Caco-2 (cell line): ENCODE data around the gene OTUD1. TPM values are rescaled to one million over a fixed set of nuclear protein-coding genes. Genes with fewer than 3 reads are reported as not detected.

Source experiments
- BruUV-seq: library from RNA; stranded (reverse); fragments of 400-500 nt; replicated peaks from 2 replicates; lab custom pipeline; 2021; lab: Mats Ljungman, UMichigan
- CTCF ChIA-PET: fragments of 300-600 bp; sonication (Branson Sonifier 250); formaldehyde crosslinking; loops from one replicate; lab custom pipeline; 2022; ENCODE audit warnings: antibody characterized with exemption; lab: Charles Lee
- POLR2A ChIA-PET: fragments of 300-600 bp; sonication (Branson Sonifier 250); formaldehyde crosslinking; loops from one replicate; lab custom pipeline; 2022; ENCODE audit warnings: antibody characterized with exemption; lab: Charles Lee
- DNase-seq, 2 experiments: peaks; one replicate each; pipeline versions ENCODE4 v3.0.0 to v3.0.0-alpha.2; 2020 to 2022
- H3K27me3 ChIP-seq: replicated peaks from 2 replicates; pipeline ENCODE4 v1.6.0; 2011; ENCODE audit warnings: low read length; ENCODE audit not compliant: control insufficient read depth, insufficient read depth
- H3K36me3 ChIP-seq: 2 replicates; pipeline ENCODE4 v1.5.1; 2011; ENCODE audit warnings: low read length; ENCODE audit not compliant: control insufficient read depth, insufficient read depth
- H3K4me1 ChIP-seq: fragments of 250-450 bp; sonication (Bioruptor Pico); 2 replicates; pipeline ENCODE4 v1.5.1; 2020; ENCODE audit warnings: mild to moderate bottlenecking
- H3K4me3 ChIP-seq: 2 replicates; pipeline ENCODE4 v1.5.1; 2011; ENCODE audit warnings: low read depth, mild to moderate bottlenecking, control low read depth, low read length
- H3K9me3 ChIP-seq: fragments of 250-450 bp; sonication (Bioruptor Pico); 2 replicates; pipeline ENCODE4 v1.5.1; 2020; ENCODE audit warnings: mild to moderate bottlenecking, moderate library complexity
- H3K27ac Mint-ChIP-seq: one replicate; pipeline ENCODE4 v1.8.0; 2022; ENCODE audit warnings: mixed read lengths; ENCODE audit not compliant: unreplicated experiment
- H3K27me3 Mint-ChIP-seq: one replicate; pipeline ENCODE4 v1.8.0; 2022; ENCODE audit warnings: mixed read lengths; ENCODE audit not compliant: insufficient read depth, unreplicated experiment
- H3K36me3 Mint-ChIP-seq: one replicate; pipeline ENCODE4 v1.8.0; 2022; ENCODE audit warnings: mild to moderate bottlenecking, mixed read lengths; ENCODE audit not compliant: insufficient read depth, unreplicated experiment
- H3K4me1 Mint-ChIP-seq: one replicate; pipeline ENCODE4 v1.8.0; 2022; ENCODE audit warnings: low read depth, mixed read lengths; ENCODE audit not compliant: unreplicated experiment
- H3K4me3 Mint-ChIP-seq: one replicate; pipeline ENCODE4 v1.8.0; 2022; ENCODE audit warnings: mild to moderate bottlenecking, moderate library complexity, mixed read lengths; ENCODE audit not compliant: unreplicated experiment
- H3K9me3 Mint-ChIP-seq: one replicate; pipeline ENCODE4 v1.8.0; 2022; ENCODE audit warnings: mixed read lengths; ENCODE audit not compliant: unreplicated experiment
- intact Hi-C: fragments of 100-400 bp; cut with micrococcal nuclease; formaldehyde crosslinking; loops from one replicate; pipeline ENCODE4 v1.10.0; 2022; ENCODE audit not compliant: unreplicated experiment
- total RNA-seq: library from RNA; stranded (reverse); gene quantifications from 2 replicates; pipeline ENCODE4 v1.2.3, GENCODE V29; 2022
- TF ChIP-seq, protein P1 (sequence below), 2 experiments: fragments of 200-600 bp in 1 of 2; IDR thresholded peaks; 1 replicate in 1 of 2; 2 replicates in 1 of 2; pipeline versions ENCODE4 v1.5.1 to v1.8.0; 2011 to 2022; ENCODE audit warnings: antibody characterized with exemption in 1 of 2, control low read depth in 1 of 2, inconsistent platforms in 1 of 2, low read depth in 1 of 2, low read length in 1 of 2, mild to moderate bottlenecking in 1 of 2, moderate library complexity in 1 of 2; ENCODE audit not compliant: insufficient read depth in 1 of 2, severe bottlenecking in 1 of 2, unreplicated experiment in 1 of 2

OTUD1 gene
- total RNA-seq, 1 experiment from 2014 or later: 10.7 TPM

DNA sequence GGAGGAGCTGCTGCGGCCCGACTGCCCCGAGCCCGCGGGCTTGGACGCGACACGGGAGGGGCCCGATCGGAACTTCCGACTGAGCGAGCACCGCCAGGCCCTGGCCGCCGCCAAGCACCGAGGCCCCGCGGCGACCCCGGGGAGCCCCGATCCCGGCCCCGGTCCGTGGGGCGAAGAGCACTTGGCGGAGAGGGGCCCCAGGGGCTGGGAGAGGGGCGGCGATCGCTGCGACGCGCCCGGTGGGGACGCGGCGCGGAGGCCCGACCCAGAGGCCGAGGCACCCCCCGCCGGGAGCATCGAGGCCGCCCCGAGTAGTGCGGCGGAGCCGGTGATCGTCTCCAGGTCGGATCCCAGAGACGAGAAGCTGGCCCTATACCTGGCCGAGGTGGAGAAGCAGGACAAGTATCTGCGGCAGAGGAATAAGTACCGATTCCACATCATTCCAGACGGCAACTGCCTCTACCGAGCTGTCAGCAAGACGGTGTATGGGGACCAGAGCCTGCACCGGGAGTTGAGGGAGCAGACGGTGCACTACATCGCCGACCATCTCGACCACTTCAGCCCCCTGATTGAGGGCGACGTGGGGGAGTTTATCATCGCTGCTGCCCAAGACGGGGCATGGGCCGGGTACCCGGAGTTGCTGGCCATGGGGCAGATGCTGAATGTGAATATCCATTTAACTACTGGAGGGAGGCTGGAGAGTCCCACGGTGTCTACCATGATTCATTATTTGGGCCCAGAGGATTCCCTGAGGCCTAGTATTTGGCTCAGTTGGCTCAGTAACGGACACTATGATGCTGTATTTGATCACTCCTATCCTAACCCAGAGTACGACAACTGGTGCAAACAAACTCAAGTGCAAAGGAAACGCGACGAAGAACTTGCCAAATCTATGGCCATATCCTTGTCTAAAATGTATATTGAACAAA is 1.4 kb downstream of the OTUD1 start:
- Mint-ChIP-seq H3K4me1 (peaks cover 8% of the 10 kb centered on the region), H3K27me3 (peaks cover 2% of the 10 kb centered on the region), H3K36me3 (peaks cover 6% of the 10 kb centered on the region), H3K4me3 (peak overlapping the region; percentile 81), H3K9me3 (no peaks in the 10 kb centered on the region), H3K27ac (no peak overlapping the region)
- TF ChIP-seq, protein P1, sequence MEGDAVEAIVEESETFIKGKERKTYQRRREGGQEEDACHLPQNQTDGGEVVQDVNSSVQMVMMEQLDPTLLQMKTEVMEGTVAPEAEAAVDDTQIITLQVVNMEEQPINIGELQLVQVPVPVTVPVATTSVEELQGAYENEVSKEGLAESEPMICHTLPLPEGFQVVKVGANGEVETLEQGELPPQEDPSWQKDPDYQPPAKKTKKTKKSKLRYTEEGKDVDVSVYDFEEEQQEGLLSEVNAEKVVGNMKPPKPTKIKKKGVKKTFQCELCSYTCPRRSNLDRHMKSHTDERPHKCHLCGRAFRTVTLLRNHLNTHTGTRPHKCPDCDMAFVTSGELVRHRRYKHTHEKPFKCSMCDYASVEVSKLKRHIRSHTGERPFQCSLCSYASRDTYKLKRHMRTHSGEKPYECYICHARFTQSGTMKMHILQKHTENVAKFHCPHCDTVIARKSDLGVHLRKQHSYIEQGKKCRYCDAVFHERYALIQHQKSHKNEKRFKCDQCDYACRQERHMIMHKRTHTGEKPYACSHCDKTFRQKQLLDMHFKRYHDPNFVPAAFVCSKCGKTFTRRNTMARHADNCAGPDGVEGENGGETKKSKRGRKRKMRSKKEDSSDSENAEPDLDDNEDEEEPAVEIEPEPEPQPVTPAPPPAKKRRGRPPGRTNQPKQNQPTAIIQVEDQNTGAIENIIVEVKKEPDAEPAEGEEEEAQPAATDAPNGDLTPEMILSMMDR (IDR thresholded peaks at IDR 0.05; ENCODE audit: insufficient read depth in 1 of 2, low read depth in 1 of 2, low read length in 1 of 2, severe bottlenecking in 1 of 2, unreplicated experiment in 1 of 2): no peak
- POLR2A ChIA-PET: no interaction called here
- intact Hi-C loops: loop anchor here (2.0 to 5.0 kb wide), 2 partner anchors 17 to 343 kb away; partner anchors contain the start of gene MSRB2
- Histone ChIP-seq H3K4me3 (peak overlapping the region; percentile 83), H3K4me1 (peaks cover 7% of the 10 kb centered on the region; the same call in 1 of the 2 replicates), H3K9me3 (no peaks in the 10 kb centered on the region), H3K36me3 (no peaks in the 10 kb centered on the region), H3K27me3 (no peaks in the 10 kb centered on the region)
- DNase-seq: peak in 1 of 2 experiments; percentile 50
- BruUV-seq: no TSS peak
- CTCF ChIA-PET: no interaction called here

DNA sequence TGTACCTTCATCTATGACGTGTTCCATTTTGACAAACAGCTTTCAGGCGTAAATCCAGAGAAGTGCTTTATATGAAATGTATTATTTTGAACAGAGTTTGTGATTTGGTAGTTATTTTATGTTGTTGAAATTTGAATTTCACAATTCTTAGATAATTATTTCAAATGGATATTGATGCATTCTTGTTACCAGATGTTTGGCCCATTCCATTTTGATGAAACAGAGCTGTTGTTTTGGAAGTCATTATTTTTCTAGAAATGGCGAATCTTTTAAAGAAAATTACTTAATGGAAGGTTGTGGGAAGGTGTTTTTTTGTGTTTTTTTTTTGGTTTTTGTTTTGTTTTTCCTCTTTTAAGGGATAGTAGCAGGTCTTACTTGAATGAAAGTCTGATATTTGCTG is 2.4 kb downstream of the OTUD1 start:
- POLR2A ChIA-PET: no interaction called here
- Mint-ChIP-seq H3K27me3 (no peaks in the 10 kb centered on the region), H3K4me3 (no peak overlapping the region), H3K4me1 (peaks cover 8% of the 10 kb centered on the region), H3K36me3 (peaks cover 6% of the 10 kb centered on the region), H3K9me3 (no peaks in the 10 kb centered on the region), H3K27ac (no peak overlapping the region)
- TF ChIP-seq, protein P1 (IDR thresholded peaks at IDR 0.05; ENCODE audit: insufficient read depth in 1 of 2, low read depth in 1 of 2, low read length in 1 of 2, severe bottlenecking in 1 of 2, unreplicated experiment in 1 of 2): no peak
- H3K27me3 ChIP-seq: no peaks in the 10 kb centered on the region
- intact Hi-C loops: no loop called here
- H3K9me3 ChIP-seq: no peaks in the 10 kb centered on the region
- H3K36me3 ChIP-seq: no peaks in the 10 kb centered on the region
- DNase-seq: no peak
- H3K4me1 ChIP-seq: peaks cover 7% of the 10 kb centered on the region; the same call in 1 of the 2 replicates
- no peak overlapping the region for H3K4me3 ChIP-seq
- no TSS peak for BruUV-seq
- CTCF ChIA-PET: no interaction called here

DNA sequence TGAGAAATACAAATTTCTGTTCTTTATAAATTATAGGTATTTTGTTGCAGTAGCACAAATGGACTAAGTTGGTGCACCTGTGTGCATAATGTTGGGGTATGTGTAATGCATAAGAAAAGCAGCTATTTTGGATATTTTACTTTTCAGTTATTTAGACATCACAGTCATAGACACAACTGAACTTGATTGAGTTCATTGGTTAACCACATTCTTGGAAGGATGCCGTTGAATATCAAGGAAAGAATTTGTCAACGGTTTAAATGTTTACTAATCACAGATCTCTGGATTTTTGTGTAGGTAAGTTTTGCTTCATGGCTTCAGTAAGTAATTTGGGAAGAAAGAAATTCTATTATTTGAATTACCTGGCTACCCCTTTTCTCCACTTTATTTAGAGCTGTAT is 4.1 kb downstream of the OTUD1 start:
- Histone ChIP-seq H3K36me3 (no peaks in the 10 kb centered on the region), H3K4me1 (peaks cover 7% of the 10 kb centered on the region; the same call in 1 of the 2 replicates), H3K9me3 (no peaks in the 10 kb centered on the region), H3K4me3 (no peak overlapping the region), H3K27me3 (no peaks in the 10 kb centered on the region)
- TF ChIP-seq, protein P1 (IDR thresholded peaks at IDR 0.05; ENCODE audit: insufficient read depth in 1 of 2, low read depth in 1 of 2, low read length in 1 of 2, severe bottlenecking in 1 of 2, unreplicated experiment in 1 of 2): no peak
- no TSS peak for BruUV-seq
- peaks cover 7% of the 10 kb centered on the region for H3K4me1 Mint-ChIP-seq
- intact Hi-C loops: no loop called here
- peaks cover 6% of the 10 kb centered on the region for H3K36me3 Mint-ChIP-seq
- no peak for DNase-seq
- no peaks in the 10 kb centered on the region for H3K27me3 Mint-ChIP-seq
- CTCF ChIA-PET: no interaction called here
- H3K27ac Mint-ChIP-seq: no peak overlapping the region
- no peak overlapping the region for H3K4me3 Mint-ChIP-seq
- H3K9me3 Mint-ChIP-seq: no peaks in the 10 kb centered on the region
- POLR2A ChIA-PET: no interaction called here
